Activated CD8-positive, alpha-beta memory T cell treated with anti-CD3 and anti-CD28 coated beads, Interleukin-2, amount 10 ng/mL, durations not matched to agents 7 days and 5 days (primary cell): Measurements from ENCODE around the gene DCTN1. TPM values are rescaled to one million over a fixed set of nuclear protein-coding genes. Genes with fewer than 3 reads are reported as not detected.
"Not testable (repeated sequence)": the region's sequence is repeated elsewhere in the genome, so short reads cannot be mapped to it uniquely, and the experiment has no call there.

Source experiments
- ATAC-seq: fragments of 150-1000 bp; cut with Tn5 transposase; one replicate; pipeline ENCODE4 v1.10.0; 2021; ENCODE audit warnings: moderate library complexity
- CTCF ChIA-PET: fragments of 350-600 bp; sonication (Branson Sonifier 250); formaldehyde crosslinking; loops from one replicate; lab custom pipeline; 2021; ENCODE audit warnings: antibody characterized with exemption; lab: Charles Lee
- DNase-seq: peaks from one replicate; pipeline ENCODE4 v3.0.0-alpha.2; 2020
- H3K27ac Mint-ChIP-seq: one replicate; pipeline ENCODE4 v1.8.0; 2021; ENCODE audit warnings: mild to moderate bottlenecking, mixed read lengths
- H3K27me3 Mint-ChIP-seq: one replicate; pipeline ENCODE4 v1.8.0; 2021; ENCODE audit warnings: mixed read lengths
- H3K36me3 Mint-ChIP-seq: one replicate; pipeline ENCODE4 v1.8.0; 2021; ENCODE audit warnings: mild to moderate bottlenecking, mixed read lengths
- H3K4me1 Mint-ChIP-seq: one replicate; pipeline ENCODE4 v1.8.0; 2021; ENCODE audit warnings: mixed read lengths
- H3K4me3 Mint-ChIP-seq: one replicate; pipeline ENCODE4 v1.8.0; 2021; ENCODE audit warnings: mild to moderate bottlenecking, moderate library complexity, mixed read lengths
- H3K9me3 Mint-ChIP-seq: one replicate; pipeline ENCODE4 v1.8.0; 2022; ENCODE audit warnings: low read depth, mixed read lengths
- total RNA-seq, 2 experiments: library from RNA; stranded (reverse); gene quantifications; one replicate each; pipeline ENCODE4 v1.2.3, GENCODE V29; 2021

DCTN1 gene
- 100 to 1,000 TPM in 1 of 2 experiments, 10 to 100 TPM in 1; 98.3 to 108 TPM for total RNA-seq

GRCh38 chr2:74379851-74380789, at the start of gene DCTN1:
TSS of gene DCTN1 (minus strand) at chr2:74380311. CDS start at chr2:74380037, 274 bp downstream.
- H3K27me3 Mint-ChIP-seq = no peaks in the 10 kb centered on the region
- CTCF ChIA-PET = interaction anchor here (1.7 to 2.0 kb wide), 4 partner anchors 9 to 202 kb away, joined by 5 to 6 read pairs (median 6); partner anchors contain the start of gene MOB1A
- peaks cover 24% of the 10 kb centered on the region for H3K4me1 Mint-ChIP-seq
- H3K36me3 Mint-ChIP-seq = peaks cover 8% of the 10 kb centered on the region
- ATAC-seq (peak; percentile 65), DNase-seq (no peak)
- no peak within 1 kb of the TSS for H3K4me3 Mint-ChIP-seq
- no peaks in the 10 kb centered on the region for H3K9me3 Mint-ChIP-seq
- no peak within 1 kb of the TSS for H3K27ac Mint-ChIP-seq

- Mint-ChIP-seq H3K36me3 (peaks cover 7% of the 10 kb centered on the region), H3K4me1 (peaks cover 3% of the 10 kb centered on the region), H3K9me3 (no peaks in the 10 kb centered on the region), H3K27ac (no peak overlapping the region), H3K27me3 (no peaks in the 10 kb centered on the region), H3K4me3 (no peak overlapping the region)
- ATAC-seq (no peak), DNase-seq (no peak)
- CTCF ChIA-PET = no interaction called here
Measured at GRCh38 chr2:74428675-74429074, 48.6 kb upstream of the DCTN1 start.

GRCh38 chr2:74427551-74427950, 47.4 kb upstream of the DCTN1 start:
- Mint-ChIP-seq H3K4me1 (peaks cover 13% of the 10 kb centered on the region), H3K4me3 (no peak overlapping the region), H3K27me3 (no peaks in the 10 kb centered on the region), H3K27ac (no peak overlapping the region), H3K36me3 (peaks cover 10% of the 10 kb centered on the region), H3K9me3 (no peaks in the 10 kb centered on the region)
- no peak for DNase-seq
- no peak for ATAC-seq
- CTCF ChIA-PET = no interaction called here

- no peaks in the 10 kb centered on the region for H3K27me3 Mint-ChIP-seq
- H3K4me1 Mint-ChIP-seq = peaks cover 18% of the 10 kb centered on the region
- peaks cover 10% of the 10 kb centered on the region for H3K36me3 Mint-ChIP-seq
- H3K4me3 Mint-ChIP-seq = no peak overlapping the region
- CTCF ChIA-PET = no interaction called here
- H3K9me3 Mint-ChIP-seq = no peaks in the 10 kb centered on the region
- ATAC-seq (no peak), DNase-seq (no peak)
- no peak overlapping the region for H3K27ac Mint-ChIP-seq
Measured at GRCh38 chr2:74426181-74426758, 46.2 kb upstream of the DCTN1 start.

- Mint-ChIP-seq H3K27me3 (peaks cover 2% of the 10 kb centered on the region), H3K4me1 (peaks cover 22% of the 10 kb centered on the region), H3K27ac (no peak overlapping the region), H3K4me3 (no peak overlapping the region), H3K9me3 (no peaks in the 10 kb centered on the region), H3K36me3 (peaks cover 10% of the 10 kb centered on the region)
- no peak for DNase-seq
- CTCF ChIA-PET = no interaction called here
- no peak for ATAC-seq
Measured at GRCh38 chr2:74425523-74425922, 45.4 kb upstream of the DCTN1 start.

GRCh38 chr2:74424995-74425406, 44.9 kb upstream of the DCTN1 start:
- H3K4me1 Mint-ChIP-seq = peaks cover 26% of the 10 kb centered on the region
- CTCF ChIA-PET = no interaction called here
- ATAC-seq (no peak), DNase-seq (no peak)
- peaks cover 10% of the 10 kb centered on the region for H3K36me3 Mint-ChIP-seq
- H3K9me3 Mint-ChIP-seq = no peaks in the 10 kb centered on the region
- H3K27ac Mint-ChIP-seq = no peak overlapping the region
- no peak overlapping the region for H3K4me3 Mint-ChIP-seq
- peaks cover 5% of the 10 kb centered on the region for H3K27me3 Mint-ChIP-seq

GRCh38 chr2:74424139-74424992, 44.3 kb upstream of the DCTN1 start:
- Mint-ChIP-seq H3K27me3 (peaks cover 5% of the 10 kb centered on the region), H3K27ac (no peak overlapping the region), H3K4me3 (no peak overlapping the region), H3K9me3 (no peaks in the 10 kb centered on the region), H3K36me3 (peaks cover 10% of the 10 kb centered on the region), H3K4me1 (peaks cover 26% of the 10 kb centered on the region)
- DNase-seq (no peak), ATAC-seq (no peak)
- CTCF ChIA-PET = no interaction called here

GRCh38 chr2:74423231-74424095, 43.4 kb upstream of the DCTN1 start:
- Mint-ChIP-seq H3K27ac (peak overlapping the region; percentile 55), H3K36me3 (peaks cover 10% of the 10 kb centered on the region), H3K4me1 (peaks cover 26% of the 10 kb centered on the region), H3K27me3 (peaks cover 5% of the 10 kb centered on the region), H3K4me3 (peak overlapping the region; percentile 94), H3K9me3 (no peaks in the 10 kb centered on the region)
- DNase-seq (no peak), ATAC-seq (no peak)
- CTCF ChIA-PET = no interaction called here

- peaks cover 5% of the 10 kb centered on the region for H3K27me3 Mint-ChIP-seq
- peak within 1 kb of the TSS; percentile 98 for H3K27ac Mint-ChIP-seq
- CTCF ChIA-PET = interaction anchor here (0.7 to 2.3 kb wide), 16 partner anchors 8 to 242 kb away, joined by 3 to 9 read pairs (median 3); partner anchors contain the start of genes CCDC142, INO80B, MOGS and MRPL53
- peak; percentile 96 for DNase-seq
- H3K9me3 Mint-ChIP-seq = no peaks in the 10 kb centered on the region
- peak within 1 kb of the TSS; percentile 94 for H3K4me3 Mint-ChIP-seq
- ATAC-seq = peak; percentile 87
- peaks cover 10% of the 10 kb centered on the region for H3K36me3 Mint-ChIP-seq
- H3K4me1 Mint-ChIP-seq = peaks cover 26% of the 10 kb centered on the region
Measured at GRCh38 chr2:74421221-74421870, 41.2 kb upstream of the DCTN1 start, which contains the start of the genes C2orf81 and WDR54. TSS of gene C2orf81 (minus strand) at chr2:74421619. CDS start at chr2:74421560, 59 bp downstream. TSS of gene WDR54 (plus strand) at chr2:74421730. CDS start at chr2:74422154, 424 bp downstream.

GRCh38 chr2:74420443-74421103, 40.5 kb upstream of the DCTN1 start:
- not testable (repeated sequence) for DNase-seq, ATAC-seq, H3K36me3 Mint-ChIP-seq, H3K9me3 Mint-ChIP-seq
- H3K4me1 Mint-ChIP-seq = peaks cover 31% of the 10 kb centered on the region
- peaks cover 12% of the 10 kb centered on the region for H3K27me3 Mint-ChIP-seq
- peak overlapping the region; percentile 94 for H3K4me3 Mint-ChIP-seq
- peak overlapping the region; percentile 98 for H3K27ac Mint-ChIP-seq
- CTCF ChIA-PET = interaction anchor here (0.7 to 2.3 kb wide), 14 partner anchors 8 to 241 kb away, joined by 3 to 9 read pairs (median 4); partner anchors contain the start of genes CCDC142, INO80B, MOGS and MRPL53

GRCh38 chr2:74420006-74420405, 39.9 kb upstream of the DCTN1 start:
- no peak for ATAC-seq
- Mint-ChIP-seq H3K27ac (peak overlapping the region; percentile 12), H3K4me1 (peaks cover 34% of the 10 kb centered on the region), H3K4me3 (no peak overlapping the region), H3K9me3 (no peaks in the 10 kb centered on the region), H3K27me3 (peaks cover 15% of the 10 kb centered on the region), H3K36me3 (peaks cover 6% of the 10 kb centered on the region)
- DNase-seq = no peak
- CTCF ChIA-PET = interaction anchor here (1.2 to 2.3 kb wide), 5 partner anchors 29 to 170 kb away, joined by 3 to 9 read pairs (median 7); partner anchors contain the start of gene INO80B
